Heart left ventricle (tissue), 13 donors: Measurements from ENCODE around the gene SLC35D1.

Source experiments
- POLR2A ChIP-seq, 2 donors: fragments of 450-650 bp; IDR thresholded peaks; one replicate each; pipeline ENCODE4 v1.6.1; 2017; ENCODE audit warnings: antibody characterized with exemption in 2 of 2, mild to moderate bottlenecking in 2 of 2, moderate library complexity in 2 of 2
- TF ChIP-seq, protein P1 (sequence below), 12 donors: fragments of 200-600 bp; sonication (generic) in 4 of 12; IDR thresholded peaks; one replicate each; pipeline versions ENCODE4 v1.5.0 to v1.8.0; 2018 to 2022; ENCODE audit warnings: antibody characterized with exemption in 12 of 12, mild to moderate bottlenecking in 5 of 12
- donor health status: ischemic (EF 13 %, LVEDD 7.1; RV severe dilation, severe dysfunction).
- donor health status: DM: no; HTN: yes; CAD: no.
- donor health status: DM: no; HTN: no; CAD: no.
- donor health status: ischemic (EF 25% LVEDD 6.9; RV normal size, moderate dysfunction).
- donor health status: ischemic (EF 25% LVEDD 5.7; RV mildly dilated, moderate dysfunction).
- donor health status: ischemic (EF 35%, LVEDD 5.7; RV mildly dilated, moderate dysfunction).
- donor health status: nonischemic (EF 11% LVEDD 7.7; RV severe dilation, severe dysfunction).
- donor health status: DM: yes; HTN: yes; CAD: no.
- donor health status: PGD.
- donor health status: ischemic (EF 29% LVEDD 5.4; RV normal size, mild dysfunction).
- donor health status: nonischemic (EF 23%, LVEDD 6.1; RV moderate dilation, normal function).

DNA sequence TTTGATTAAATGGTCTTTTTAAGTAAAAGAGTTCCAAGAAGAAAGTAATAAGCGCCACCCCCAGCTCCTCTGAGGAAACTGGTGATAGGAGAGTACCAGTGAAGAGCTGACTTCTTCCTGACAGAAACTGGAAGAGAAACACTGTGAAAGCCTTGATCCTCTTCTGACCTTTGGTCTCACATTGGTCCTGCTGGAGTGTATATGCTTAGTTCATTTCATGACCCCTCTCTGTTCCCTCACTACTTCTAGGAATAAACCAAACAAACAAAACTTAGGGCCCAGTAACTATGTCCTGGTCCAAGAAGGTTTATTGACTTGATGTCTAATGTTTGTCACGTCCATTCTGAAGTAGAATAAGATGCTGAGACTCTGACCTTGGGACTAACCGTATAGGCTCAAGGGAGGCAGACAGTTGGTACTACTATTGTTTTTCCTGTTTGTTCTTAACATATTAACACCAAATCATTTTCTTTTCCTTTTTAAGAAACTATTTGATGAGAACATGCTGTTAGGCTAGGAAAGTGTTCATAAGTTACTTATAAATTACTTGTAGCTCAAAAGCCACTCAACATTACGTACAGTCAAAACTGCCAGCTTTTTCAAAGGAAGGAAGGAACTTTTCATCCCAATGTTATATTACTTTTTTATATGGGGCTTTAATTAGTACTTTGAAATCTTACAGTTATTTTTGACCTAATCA lies 71.2 kb downstream of the SLC35D1 start:
- no peak for TF ChIP-seq POLR2A (IDR thresholded peaks at IDR 0.05)
- TF ChIP-seq, protein P1, sequence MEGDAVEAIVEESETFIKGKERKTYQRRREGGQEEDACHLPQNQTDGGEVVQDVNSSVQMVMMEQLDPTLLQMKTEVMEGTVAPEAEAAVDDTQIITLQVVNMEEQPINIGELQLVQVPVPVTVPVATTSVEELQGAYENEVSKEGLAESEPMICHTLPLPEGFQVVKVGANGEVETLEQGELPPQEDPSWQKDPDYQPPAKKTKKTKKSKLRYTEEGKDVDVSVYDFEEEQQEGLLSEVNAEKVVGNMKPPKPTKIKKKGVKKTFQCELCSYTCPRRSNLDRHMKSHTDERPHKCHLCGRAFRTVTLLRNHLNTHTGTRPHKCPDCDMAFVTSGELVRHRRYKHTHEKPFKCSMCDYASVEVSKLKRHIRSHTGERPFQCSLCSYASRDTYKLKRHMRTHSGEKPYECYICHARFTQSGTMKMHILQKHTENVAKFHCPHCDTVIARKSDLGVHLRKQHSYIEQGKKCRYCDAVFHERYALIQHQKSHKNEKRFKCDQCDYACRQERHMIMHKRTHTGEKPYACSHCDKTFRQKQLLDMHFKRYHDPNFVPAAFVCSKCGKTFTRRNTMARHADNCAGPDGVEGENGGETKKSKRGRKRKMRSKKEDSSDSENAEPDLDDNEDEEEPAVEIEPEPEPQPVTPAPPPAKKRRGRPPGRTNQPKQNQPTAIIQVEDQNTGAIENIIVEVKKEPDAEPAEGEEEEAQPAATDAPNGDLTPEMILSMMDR (IDR thresholded peaks at IDR 0.05) = no peak
